SK-N-MC (cell line): Measurements from ENCODE around the gene FNDC5.

Source experiments
- EZH2 ChIP-seq: fragments of 200-600 bp; sonication (generic); IDR thresholded peaks from one replicate; pipeline ENCODE4 v1.6.1; 2017; ENCODE audit warnings: antibody characterized with exemption
- FOXP2 ChIP-seq: optimal IDR thresholded peaks from 2 replicates; pipeline ENCODE3; 2011; ENCODE audit warnings: mild to moderate bottlenecking, moderate library complexity; ENCODE audit not compliant: insufficient read depth; ENCODE audit errors: extremely low read length, control extremely low read depth
- POLR2AphosphoS5 ChIP-seq: IDR thresholded peaks from 2 replicates; pipeline ENCODE4 v1.6.1; 2012; ENCODE audit warnings: mild to moderate bottlenecking, low read depth, low read length, borderline replicate concordance

GRCh38 chr1:32910319-32910718, 39.6 kb upstream of the FNDC5 start:
- TF ChIP-seq EZH2: no peak
- TF ChIP-seq POLR2AphosphoS5: no peak
- no peak for TF ChIP-seq FOXP2
